Neuronal stem cell (in vitro differentiated cells): ENCODE measurements around the gene MITD1.
A peak's percentile ranks its signal among the peaks of the same experiment; 100 is the strongest.

Experiments
- DNase-seq: peaks from one replicate; pipeline ENCODE4 v3.0.0-alpha.2; 2013; ENCODE audit warnings: low spot score
- H2AFZ ChIP-seq: one replicate; pipeline ENCODE4 v1.6.1; 2013; ENCODE audit warnings: mild to moderate bottlenecking, low read length, inconsistent platforms
- H2AK5ac ChIP-seq: 2 replicates; pipeline ENCODE4 v1.6.1; 2013; ENCODE audit warnings: low read depth, mild to moderate bottlenecking, inconsistent platforms, low read length, moderate library complexity, mixed read lengths
- H2BK120ac ChIP-seq: 2 replicates; pipeline ENCODE4 v1.6.1; 2013; ENCODE audit warnings: low read depth, mild to moderate bottlenecking, inconsistent platforms, low read length, moderate library complexity, mixed read lengths
- H2BK12ac ChIP-seq: one replicate; pipeline ENCODE4 v1.6.1; 2013; ENCODE audit warnings: low read length, inconsistent platforms
- H2BK15ac ChIP-seq: 2 replicates; pipeline ENCODE4 v1.6.1; 2013; ENCODE audit warnings: mild to moderate bottlenecking, low read length, inconsistent platforms, mixed read lengths
- H2BK5ac ChIP-seq: one replicate; pipeline ENCODE4 v1.6.1; 2013; ENCODE audit warnings: inconsistent platforms, mild to moderate bottlenecking, low read length, moderate library complexity
- H3K14ac ChIP-seq: one replicate; pipeline ENCODE4 v1.6.1; 2013; ENCODE audit warnings: low read length, inconsistent platforms
- H3K18ac ChIP-seq: 2 replicates; pipeline ENCODE4 v1.6.1; 2013; ENCODE audit warnings: low read length, inconsistent platforms
- H3K23ac ChIP-seq: 2 replicates; pipeline ENCODE4 v1.6.1; 2013; ENCODE audit warnings: low read depth, mild to moderate bottlenecking, mixed read lengths, low read length, inconsistent platforms; ENCODE audit not compliant: poor library complexity
- H3K27ac ChIP-seq: replicated peaks from 3 replicates; pipeline ENCODE4 v1.5.1; 2013; ENCODE audit warnings: low read length, inconsistent platforms
- H3K27me3 ChIP-seq, 3 experiments: 2 replicates each; pipeline ENCODE4 v1.6.1; 2013; ENCODE audit warnings: low read length in 3 of 3, mild to moderate bottlenecking in 2 of 3, inconsistent platforms in 1 of 3, low read depth in 1 of 3, mixed read lengths in 1 of 3, moderate library complexity in 1 of 3; ENCODE audit not compliant: control insufficient read depth in 3 of 3, insufficient read depth in 3 of 3
- H3K36me3 ChIP-seq, 2 donors: replicated peaks in 1 of 2; 2 replicates each; pipeline ENCODE4 v1.6.1; 2013; ENCODE audit warnings: low read length in 2 of 2; ENCODE audit not compliant: control insufficient read depth in 2 of 2, insufficient read depth in 2 of 2
- H3K4ac ChIP-seq: 2 replicates; pipeline ENCODE4 v1.6.1; 2013; ENCODE audit warnings: inconsistent platforms, mild to moderate bottlenecking, low read length, moderate library complexity
- H3K4me1 ChIP-seq, 2 donors: 1 replicate in 1 of 2; 2 replicates in 1 of 2; pipeline ENCODE4 v1.6.1; 2013; ENCODE audit warnings: low read length in 2 of 2, low read depth in 1 of 2; ENCODE audit not compliant: control insufficient read depth in 2 of 2, insufficient read depth in 1 of 2
- H3K4me2 ChIP-seq: one replicate; pipeline ENCODE4 v1.6.1; 2013; ENCODE audit warnings: mild to moderate bottlenecking, low read length, inconsistent platforms; ENCODE audit not compliant: insufficient read depth, poor library complexity, severe bottlenecking
- H3K4me3 ChIP-seq, 2 donors: 2 replicates each; pipeline ENCODE4 v1.5.1; 2013; ENCODE audit warnings: low read length in 2 of 2, mild to moderate bottlenecking in 2 of 2, inconsistent platforms in 1 of 2, moderate library complexity in 1 of 2
- H3K79me1 ChIP-seq: one replicate; pipeline ENCODE4 v1.6.1; 2013; ENCODE audit warnings: low read depth, mild to moderate bottlenecking, inconsistent platforms, low read length, moderate library complexity
- H3K9ac ChIP-seq: one replicate; pipeline ENCODE4 v1.6.1; 2013; ENCODE audit warnings: mild to moderate bottlenecking, low read depth, low read length, inconsistent platforms; ENCODE audit not compliant: poor library complexity
- H3K9me3 ChIP-seq, 2 donors: replicated peaks in 1 of 2; 2 replicates each; pipeline versions ENCODE3 to v1.6.1; 2013; ENCODE audit warnings: low read length in 2 of 2, mild to moderate bottlenecking in 2 of 2, inconsistent platforms in 1 of 2, low read depth in 1 of 2, mixed read lengths in 1 of 2, moderate library complexity in 1 of 2; ENCODE audit not compliant: control insufficient read depth in 2 of 2, insufficient read depth in 1 of 2
- H4K8ac ChIP-seq: one replicate; pipeline ENCODE4 v1.6.1; 2013; ENCODE audit warnings: low read depth, mild to moderate bottlenecking, inconsistent platforms, low read length, moderate library complexity
- H4K91ac ChIP-seq: one replicate; pipeline ENCODE4 v1.6.1; 2013; ENCODE audit warnings: low read length, low read depth, mild to moderate bottlenecking, inconsistent platforms; ENCODE audit not compliant: poor library complexity
- WGBS, 2 donors: extraction: QIAGEN DNeasy Blood & Tissue Kit; methylation state at CpG; one replicate each; pipeline ENCODE4 v1.1.7; 2013; ENCODE audit warnings: missing lambda C conversion rate in 2 of 2, mixed read lengths in 1 of 2; ENCODE audit not compliant: insufficient read length in 2 of 2, insufficient replicate concordance in 1 of 2; ENCODE audit errors: extremely low coverage in 2 of 2; 5-methylcytosine and 5-hydroxymethylcytosine counted together

The MITD1 gene

GRCh38 chr2:99183025-99183424 is 2.2 kb upstream of the MITD1 start:
- Histone ChIP-seq H3K4me1 (no peaks in the 10 kb centered on the region), H3K9ac (no peak overlapping the region), H4K91ac (no peak overlapping the region), H3K9me3 (peaks cover 2 to 4% of the 10 kb centered on the region in 2 donors), H3K4me3 (no peak overlapping the region), H3K79me1 (peaks cover 4% of the 10 kb centered on the region), H2AK5ac (no peak overlapping the region), H3K4ac (no peak overlapping the region), H3K36me3 (peaks cover 2 to 29% of the 10 kb centered on the region in 2 donors), H2BK5ac (no peak overlapping the region), H2BK15ac (no peak overlapping the region), H2BK120ac (no peak overlapping the region), H3K27ac (no peak overlapping the region), H3K23ac (no peak overlapping the region), H2AFZ (no peak overlapping the region), H4K8ac (no peak overlapping the region), H3K4me2 (no peak overlapping the region), H3K27me3 (no peaks in the 10 kb centered on the region), H2BK12ac (no peak overlapping the region), H3K18ac (no peak overlapping the region), H3K14ac (no peak overlapping the region)
- WGBS, 2 donors: no CpG with 5 or more reads among the region's 3 CpGs
- DNase-seq: no peak

DNA sequence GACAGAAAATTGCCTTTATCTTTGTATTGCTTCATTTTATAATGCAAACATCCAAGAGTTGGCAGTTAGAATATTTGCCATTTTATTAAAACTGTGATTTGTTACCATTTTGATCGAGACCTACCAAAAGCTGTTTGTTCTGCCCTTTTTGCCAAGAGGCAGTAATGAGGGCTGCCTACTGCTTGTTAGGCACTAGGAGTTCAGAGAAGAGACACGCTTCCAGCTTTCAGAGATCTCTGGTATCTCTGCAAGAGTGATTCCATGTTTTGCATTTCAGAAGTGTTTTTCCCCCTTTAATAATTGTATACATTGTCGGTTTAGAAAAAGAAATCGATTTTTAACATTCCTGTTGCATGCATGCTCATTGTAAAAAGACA is 754 bp upstream of the MITD1 start:
- no CpG with 5 or more reads among the region's 4 CpGs for WGBS, 2 donors
- DNase-seq: no peak

DNA sequence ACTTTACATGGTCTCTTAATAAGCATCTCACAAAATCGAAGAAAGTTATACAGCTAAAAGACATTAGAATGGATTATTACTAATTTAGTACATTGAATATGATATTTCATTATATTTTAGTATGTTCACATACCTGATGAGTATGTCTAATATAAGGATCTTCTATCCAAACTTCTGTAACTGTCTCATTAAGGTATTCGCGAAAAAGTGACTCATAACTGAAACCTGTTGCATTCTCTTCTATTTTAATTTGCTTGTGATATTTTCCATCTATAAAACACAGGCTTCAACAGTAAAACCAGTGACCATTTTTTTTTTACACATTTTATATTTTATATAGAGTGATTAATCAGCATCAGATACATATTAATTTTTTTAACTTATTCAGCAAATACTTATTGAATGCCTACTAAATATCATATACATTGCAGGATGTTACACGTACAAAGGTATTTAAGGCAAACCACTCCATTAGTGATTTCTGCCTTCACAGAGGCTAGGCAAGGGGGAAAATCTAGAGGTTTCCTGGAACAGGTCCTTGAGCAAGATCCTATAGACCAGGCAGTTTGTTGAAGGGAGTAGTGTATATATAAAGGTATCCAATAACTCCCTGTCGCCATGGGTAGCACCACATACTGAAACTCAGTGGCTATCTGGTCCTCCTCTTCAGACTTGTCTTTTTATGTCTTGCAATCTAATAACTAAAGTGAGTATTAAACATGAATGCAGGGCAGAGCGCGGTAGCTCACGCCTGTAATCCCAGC is 9.3 kb downstream of the MITD1 start:
- WGBS, 2 donors: no CpG with 5 or more reads among the region's 8 CpGs
- peaks cover 8 to 69% of the 10 kb centered on the region in 2 donors for H3K36me3 ChIP-seq
- no peak overlapping the region for H2BK5ac ChIP-seq

More for the DNA sequence above, 754 bp upstream of the MITD1 start:
- H3K79me1 ChIP-seq: peaks cover 4% of the 10 kb centered on the region
- H3K14ac ChIP-seq: no peak overlapping the region
- no peak overlapping the region for H3K18ac ChIP-seq
- H3K4ac ChIP-seq: no peak overlapping the region
- peak overlapping the region; percentile 73 to 86 for H3K4me3 ChIP-seq
- no peaks in the 10 kb centered on the region for H3K27me3 ChIP-seq
- H3K4me1 ChIP-seq: no peaks in the 10 kb centered on the region
- H3K36me3 ChIP-seq: peaks cover 0 to 26% of the 10 kb centered on the region in 2 donors
- peak overlapping the region; percentile 60 for H3K4me2 ChIP-seq
- no peak overlapping the region for H2BK120ac ChIP-seq
- H2BK15ac ChIP-seq: no peak overlapping the region
- H3K27ac ChIP-seq: no peak overlapping the region
- no peak overlapping the region for H3K9ac ChIP-seq
- H3K9me3 ChIP-seq: peaks cover 0 to 4% of the 10 kb centered on the region in 2 donors
- peak overlapping the region; percentile 87 for H2AFZ ChIP-seq
- H2AK5ac ChIP-seq: no peak overlapping the region
- no peak overlapping the region for H4K91ac ChIP-seq
- no peak overlapping the region for H3K23ac ChIP-seq
- no peak overlapping the region for H2BK5ac ChIP-seq
- no peak overlapping the region for H2BK12ac ChIP-seq
- no peak overlapping the region for H4K8ac ChIP-seq

GRCh38 chr2:99169534-99169933 is 11.3 kb downstream of the MITD1 start:
- H3K36me3 ChIP-seq: peaks cover 8 to 88% of the 10 kb centered on the region in 2 donors
- no CpG with 5 or more reads among the region's 1 CpG for WGBS, 2 donors
- no peak overlapping the region for H3K9ac ChIP-seq

More for the DNA sequence above, 9.3 kb downstream of the MITD1 start:
- no peak overlapping the region for H2AFZ ChIP-seq
- H3K4ac ChIP-seq: no peak overlapping the region
- H2BK15ac ChIP-seq: no peak overlapping the region
- H2BK120ac ChIP-seq: no peak overlapping the region
- no peak overlapping the region for H3K4me2 ChIP-seq
- no peak overlapping the region for H3K9ac ChIP-seq
- H3K18ac ChIP-seq: no peak overlapping the region
- no peaks in the 10 kb centered on the region for H3K4me1 ChIP-seq
- H2BK12ac ChIP-seq: no peak overlapping the region
- no peaks in the 10 kb centered on the region for H3K9me3 ChIP-seq
- no peak overlapping the region for H2AK5ac ChIP-seq
- H4K91ac ChIP-seq: no peak overlapping the region
- H3K23ac ChIP-seq: no peak overlapping the region
- H3K14ac ChIP-seq: no peak overlapping the region
- no peaks in the 10 kb centered on the region for H3K79me1 ChIP-seq
- H3K4me3 ChIP-seq: no peak overlapping the region
- no peak overlapping the region for H4K8ac ChIP-seq
- H3K27ac ChIP-seq: no peak overlapping the region
- no peaks in the 10 kb centered on the region for H3K27me3 ChIP-seq
- no peak for DNase-seq

More at GRCh38 chr2:99169534-99169933, 11.3 kb downstream of the MITD1 start:
- no peak overlapping the region for H3K4me3 ChIP-seq
- no peak overlapping the region for H2BK12ac ChIP-seq
- no peak overlapping the region for H3K4me2 ChIP-seq
- H3K9me3 ChIP-seq: no peaks in the 10 kb centered on the region
- no peak overlapping the region for H2AFZ ChIP-seq
- no peak overlapping the region for H3K23ac ChIP-seq
- H2BK5ac ChIP-seq: no peak overlapping the region
- H4K8ac ChIP-seq: no peak overlapping the region
- no peak overlapping the region for H2BK120ac ChIP-seq
- no peaks in the 10 kb centered on the region for H3K27me3 ChIP-seq
- H3K4ac ChIP-seq: no peak overlapping the region
- H2AK5ac ChIP-seq: no peak overlapping the region
- no peaks in the 10 kb centered on the region for H3K4me1 ChIP-seq
- no peak overlapping the region for H3K14ac ChIP-seq
- no peak overlapping the region for H3K18ac ChIP-seq
- H4K91ac ChIP-seq: no peak overlapping the region
- no peak overlapping the region for H3K27ac ChIP-seq
- H3K79me1 ChIP-seq: no peaks in the 10 kb centered on the region
- no peak overlapping the region for H2BK15ac ChIP-seq
- no peak for DNase-seq
